ENCODE data around the gene FAM53A.

The FAM53A gene

GRCh38 chr4:1637580-1638271 lies 46.4 kb downstream of the FAM53A start:
- TF ChIP-seq POLR2AphosphoS5 (IDR thresholded peaks at IDR 0.05; ENCODE audit: borderline replicate concordance, low read depth, low read length) (no peak), EZH2 (IDR thresholded peaks at IDR 0.05) (no peak), FOXP2 (optimal IDR thresholded peaks at IDR 0.05; ENCODE audit: control extremely low read depth, extremely low read length, insufficient read depth) (no peak)
- Histone ChIP-seq H3K9ac (ENCODE audit: insufficient read length) (no peak overlapping the region), H3K27ac (no peak overlapping the region), H3K4me3 (no peak overlapping the region), H3K36me3 (ENCODE audit: insufficient read depth, low read length) (no peaks in the 10 kb centered on the region), H3K9me3 (ENCODE audit: low read depth, low read length) (no peaks in the 10 kb centered on the region; the same call in 1 of the 2 replicates)
- DNase-seq (ENCODE audit: low read depth, low spot score): no peak

- no peak for DNase-seq (ENCODE audit: low read depth, low spot score)
- H3K4me3 ChIP-seq: no peak overlapping the region
- no peak for TF ChIP-seq POLR2AphosphoS5 (IDR thresholded peaks at IDR 0.05; ENCODE audit: borderline replicate concordance, low read depth, low read length)
- TF ChIP-seq EZH2 (IDR thresholded peaks at IDR 0.05): no peak
- no peak for TF ChIP-seq FOXP2 (optimal IDR thresholded peaks at IDR 0.05; ENCODE audit: control extremely low read depth, extremely low read length, insufficient read depth)
- no peak overlapping the region for H3K27ac ChIP-seq
- no peak overlapping the region for H3K9ac ChIP-seq (ENCODE audit: insufficient read length)
- H3K9me3 ChIP-seq (ENCODE audit: low read depth, low read length): no peaks in the 10 kb centered on the region; the same call in 1 of the 2 replicates
- H3K36me3 ChIP-seq (ENCODE audit: insufficient read depth, low read length): no peaks in the 10 kb centered on the region
These were observed 47.5 kb downstream of the FAM53A start for GRCh38 chr4:1636490-1637211.

- H3K36me3 ChIP-seq (ENCODE audit: insufficient read depth, low read length): no peaks in the 10 kb centered on the region
- H3K9me3 ChIP-seq (ENCODE audit: low read depth, low read length): no peaks in the 10 kb centered on the region; the same call in 1 of the 2 replicates
- no peak overlapping the region for H3K9ac ChIP-seq (ENCODE audit: insufficient read length)
- no peak for TF ChIP-seq POLR2AphosphoS5 (IDR thresholded peaks at IDR 0.05; ENCODE audit: borderline replicate concordance, low read depth, low read length)
- TF ChIP-seq FOXP2 (optimal IDR thresholded peaks at IDR 0.05; ENCODE audit: control extremely low read depth, extremely low read length, insufficient read depth): no peak
- TF ChIP-seq EZH2 (IDR thresholded peaks at IDR 0.05): no peak
- H3K4me3 ChIP-seq: no peak overlapping the region
- H3K27ac ChIP-seq: no peak overlapping the region
- DNase-seq (ENCODE audit: low read depth, low spot score): no peak
These were observed 48.6 kb downstream of the FAM53A start for GRCh38 chr4:1635464-1635863.

- TF ChIP-seq EZH2 (IDR thresholded peaks at IDR 0.05) (no peak), FOXP2 (optimal IDR thresholded peaks at IDR 0.05; ENCODE audit: control extremely low read depth, extremely low read length, insufficient read depth) (no peak), POLR2AphosphoS5 (IDR thresholded peaks at IDR 0.05; ENCODE audit: borderline replicate concordance, low read depth, low read length) (no peak)
- Histone ChIP-seq H3K4me3 (no peak overlapping the region), H3K27ac (no peak overlapping the region), H3K36me3 (ENCODE audit: insufficient read depth, low read length) (no peaks in the 10 kb centered on the region), H3K9ac (ENCODE audit: insufficient read length) (no peak overlapping the region), H3K9me3 (ENCODE audit: low read depth, low read length) (no peaks in the 10 kb centered on the region)
- no peak for DNase-seq (ENCODE audit: low read depth, low spot score)
These were observed 50.1 kb downstream of the FAM53A start for GRCh38 chr4:1633993-1634392.

GRCh38 chr4:1632109-1633104 lies 51.7 kb downstream of the FAM53A start:
- TF ChIP-seq EZH2 (IDR thresholded peaks at IDR 0.05) (no peak), FOXP2 (optimal IDR thresholded peaks at IDR 0.05; ENCODE audit: control extremely low read depth, extremely low read length, insufficient read depth) (no peak), POLR2AphosphoS5 (IDR thresholded peaks at IDR 0.05; ENCODE audit: borderline replicate concordance, low read depth, low read length) (no peak)
- no peaks in the 10 kb centered on the region for H3K9me3 ChIP-seq (ENCODE audit: low read depth, low read length)

GRCh38 chr4:1631136-1631535 lies 53.0 kb downstream of the FAM53A start:
- Histone ChIP-seq H3K4me3 (no peak overlapping the region), H3K27ac (no peak overlapping the region), H3K9me3 (ENCODE audit: low read depth, low read length) (no peaks in the 10 kb centered on the region), H3K36me3 (ENCODE audit: insufficient read depth, low read length) (no peaks in the 10 kb centered on the region), H3K9ac (ENCODE audit: insufficient read length) (no peak overlapping the region)
- no peak for TF ChIP-seq POLR2AphosphoS5 (IDR thresholded peaks at IDR 0.05; ENCODE audit: borderline replicate concordance, low read depth, low read length)
- TF ChIP-seq FOXP2 (optimal IDR thresholded peaks at IDR 0.05; ENCODE audit: control extremely low read depth, extremely low read length, insufficient read depth): no peak
- no peak for TF ChIP-seq EZH2 (IDR thresholded peaks at IDR 0.05)
- DNase-seq (ENCODE audit: low read depth, low spot score): no peak

More at GRCh38 chr4:1632109-1633104, 51.7 kb downstream of the FAM53A start:
- no peak overlapping the region for H3K9ac ChIP-seq (ENCODE audit: insufficient read length)
- no peak overlapping the region for H3K4me3 ChIP-seq
- no peak for DNase-seq (ENCODE audit: low read depth, low spot score)
- H3K27ac ChIP-seq: no peak overlapping the region
- no peaks in the 10 kb centered on the region for H3K36me3 ChIP-seq (ENCODE audit: insufficient read depth, low read length)

GRCh38 chr4:1630266-1630665 lies 53.8 kb downstream of the FAM53A start:
- DNase-seq (ENCODE audit: low read depth, low spot score): no peak
- no peak for TF ChIP-seq FOXP2 (optimal IDR thresholded peaks at IDR 0.05; ENCODE audit: control extremely low read depth, extremely low read length, insufficient read depth)
- no peak for TF ChIP-seq POLR2AphosphoS5 (IDR thresholded peaks at IDR 0.05; ENCODE audit: borderline replicate concordance, low read depth, low read length)
- no peak for TF ChIP-seq EZH2 (IDR thresholded peaks at IDR 0.05)
- H3K27ac ChIP-seq: no peak overlapping the region

More at GRCh38 chr4:1630266-1630665, 53.8 kb downstream of the FAM53A start:
- H3K9ac ChIP-seq (ENCODE audit: insufficient read length): no peak overlapping the region
- H3K4me3 ChIP-seq: no peak overlapping the region
- no peaks in the 10 kb centered on the region for H3K9me3 ChIP-seq (ENCODE audit: low read depth, low read length)
- no peaks in the 10 kb centered on the region for H3K36me3 ChIP-seq (ENCODE audit: insufficient read depth, low read length)

Data from SK-N-MC (cell line).